Suprapubic skin (tissue), 3 donors: ENCODE results near the gene TBC1D24.

ENCODE experiments used
- CTCF ChIP-seq, 2 donors: fragments of 200-600 bp in 1 of 2; fragments of 450-650 bp in 1 of 2; sonication (generic) in 1 of 2; IDR thresholded peaks; one replicate each; pipeline ENCODE4 v1.5.1; 2016 to 2019; ENCODE audit warnings: antibody characterized with exemption in 2 of 2, mild to moderate bottlenecking in 1 of 2, moderate library complexity in 1 of 2
- POLR2AphosphoS5 ChIP-seq, 3 donors: sonication (generic); formaldehyde crosslinking; IDR thresholded peaks; one replicate each; pipeline ENCODE4 v1.6.1; 2017; ENCODE audit warnings: antibody characterized with exemption in 3 of 3

- TF ChIP-seq CTCF (IDR thresholded peaks at IDR 0.05) (no peak), POLR2AphosphoS5 (IDR thresholded peaks at IDR 0.05) (no peak)
Measured at GRCh38 chr16:2514333-2515179, 39.6 kb downstream of the TBC1D24 start.
